ENCODE measurements around the gene SLC29A1. TPM values are rescaled to one million over a fixed set of nuclear protein-coding genes. Genes with fewer than 3 reads are reported as not detected.
"Not testable (repeated sequence)": the region's sequence is repeated elsewhere in the genome, so short reads cannot be mapped to it uniquely, and the experiment has no call there.

Gene SLC29A1
- total RNA-seq, 6 experiments from 2014 or later = 14.9 to 29.9 (median 26.8) TPM

GRCh38 chr6:44189257-44189656, 34.1 kb upstream of the SLC29A1 start:
- Mint-ChIP-seq H3K4me1 (ENCODE audit: low read depth) (no peaks in the 10 kb centered on the region; the same call in 1 of the 2 replicates), H3K4me3 (no peak overlapping the region), H3K27ac (no peak overlapping the region), H3K9me3 (no peaks in the 10 kb centered on the region), H3K36me3 (ENCODE audit: low read depth) (no peaks in the 10 kb centered on the region), H3K27me3 (ENCODE audit: insufficient read depth) (peaks cover 36% of the 10 kb centered on the region)
- no peak for DNase-seq
- TF ChIP-seq CTCF (IDR thresholded peaks at IDR 0.05) = no peak

- no peaks in the 10 kb centered on the region for H3K36me3 Mint-ChIP-seq (ENCODE audit: low read depth)
- H3K27ac Mint-ChIP-seq = no peak overlapping the region
- no peak for DNase-seq
- H3K4me1 Mint-ChIP-seq (ENCODE audit: low read depth) = no peaks in the 10 kb centered on the region; the same call in 1 of the 2 replicates
- peaks cover 33% of the 10 kb centered on the region for H3K27me3 Mint-ChIP-seq (ENCODE audit: insufficient read depth)
- no peak for TF ChIP-seq CTCF (IDR thresholded peaks at IDR 0.05)
- H3K9me3 Mint-ChIP-seq = no peaks in the 10 kb centered on the region
- no peak overlapping the region for H3K4me3 Mint-ChIP-seq
Measured at GRCh38 chr6:44190715-44191114, 32.7 kb upstream of the SLC29A1 start.

GRCh38 chr6:44192428-44193041, 30.9 kb upstream of the SLC29A1 start:
- Mint-ChIP-seq H3K4me1 (ENCODE audit: low read depth) (no peaks in the 10 kb centered on the region; the same call in 1 of the 2 replicates), H3K27me3 (ENCODE audit: insufficient read depth) (peaks cover 24% of the 10 kb centered on the region), H3K9me3 (no peaks in the 10 kb centered on the region), H3K4me3 (no peak overlapping the region; the same call in 1 of the 2 replicates), H3K36me3 (ENCODE audit: low read depth) (no peaks in the 10 kb centered on the region), H3K27ac (no peak overlapping the region)
- no peak for DNase-seq
- TF ChIP-seq CTCF (IDR thresholded peaks at IDR 0.05) = no peak

GRCh38 chr6:44193307-44193910, 30.0 kb upstream of the SLC29A1 start:
- no peaks in the 10 kb centered on the region; the same call in 1 of the 2 replicates for H3K4me1 Mint-ChIP-seq (ENCODE audit: low read depth)
- no peaks in the 10 kb centered on the region for H3K9me3 Mint-ChIP-seq
- peaks cover 24% of the 10 kb centered on the region for H3K27me3 Mint-ChIP-seq (ENCODE audit: insufficient read depth)
- DNase-seq = no peak
- H3K27ac Mint-ChIP-seq = no peak overlapping the region
- TF ChIP-seq CTCF (IDR thresholded peaks at IDR 0.05) = no peak
- no peak overlapping the region for H3K4me3 Mint-ChIP-seq
- no peaks in the 10 kb centered on the region for H3K36me3 Mint-ChIP-seq (ENCODE audit: low read depth)

GRCh38 chr6:44194326-44194725, 29.1 kb upstream of the SLC29A1 start:
- no peak overlapping the region for H3K4me3 Mint-ChIP-seq
- H3K27ac Mint-ChIP-seq = no peak overlapping the region
- no peak for TF ChIP-seq CTCF (IDR thresholded peaks at IDR 0.05)
- H3K36me3 Mint-ChIP-seq (ENCODE audit: low read depth) = no peaks in the 10 kb centered on the region
- H3K9me3 Mint-ChIP-seq = no peaks in the 10 kb centered on the region
- no peak for DNase-seq
- peaks cover 22% of the 10 kb centered on the region for H3K27me3 Mint-ChIP-seq (ENCODE audit: insufficient read depth)
- no peaks in the 10 kb centered on the region; the same call in 1 of the 2 replicates for H3K4me1 Mint-ChIP-seq (ENCODE audit: low read depth)

GRCh38 chr6:44196351-44196750, 27.0 kb upstream of the SLC29A1 start:
- not testable (repeated sequence) for H3K4me3 Mint-ChIP-seq; H3K27ac Mint-ChIP-seq; H3K36me3 Mint-ChIP-seq (ENCODE audit: low read depth); H3K9me3 Mint-ChIP-seq; DNase-seq; H3K4me1 Mint-ChIP-seq (ENCODE audit: low read depth)
- H3K27me3 Mint-ChIP-seq (ENCODE audit: insufficient read depth) = peaks cover 17% of the 10 kb centered on the region
